MV-4-11 (cell line): Measurements from ENCODE around the gene TSFM.
"Not testable (repeated sequence)": the region's sequence is repeated elsewhere in the genome, so short reads cannot be mapped to it uniquely, and the experiment has no call there.

Source experiments
- DNase-seq: peaks from one replicate; lab custom pipeline; 2025; lab: John Stamatoyannopoulos, UW

TSFM gene

DNA sequence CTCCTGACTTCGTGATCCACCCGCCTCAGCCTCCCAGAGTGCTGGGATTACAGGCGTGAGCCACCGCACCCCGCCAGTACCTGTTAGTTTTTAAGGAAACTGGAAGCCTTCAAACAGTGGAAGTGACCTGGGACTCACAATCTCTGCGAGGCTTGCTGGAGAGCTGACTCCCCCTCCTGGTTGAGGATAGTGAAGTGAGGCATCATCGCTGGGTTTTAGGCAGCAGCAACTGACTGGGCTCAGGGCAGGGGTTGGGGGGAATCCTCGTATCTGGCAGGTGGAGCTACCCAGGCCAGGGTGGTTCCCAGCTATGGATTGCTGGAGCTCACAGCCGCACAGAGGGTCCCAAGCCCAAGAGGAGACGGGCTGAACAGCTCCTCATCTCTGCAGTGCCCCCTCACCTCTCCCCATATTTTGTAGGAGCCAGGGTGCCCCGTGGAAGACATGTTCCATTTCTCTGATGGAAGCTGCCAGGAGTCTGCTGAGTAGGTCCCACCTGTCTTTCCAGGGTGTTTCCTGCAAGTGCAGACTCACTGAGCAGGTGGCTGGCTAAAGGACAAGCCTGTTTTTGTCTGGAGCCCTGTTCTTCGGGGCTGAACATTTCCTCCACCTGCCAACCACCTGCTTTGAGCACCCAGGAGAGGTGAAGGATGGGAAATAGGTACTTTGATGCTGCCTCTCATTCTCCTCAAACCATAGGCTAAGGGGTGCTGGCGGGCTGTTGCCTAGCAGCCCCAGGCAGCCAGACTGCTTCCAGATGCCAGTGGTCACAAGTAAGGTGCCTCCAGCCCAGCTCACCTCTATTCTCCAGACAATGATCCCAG lies 32.8 kb downstream of the TSFM start:
- DNase-seq, result no peak

DNA sequence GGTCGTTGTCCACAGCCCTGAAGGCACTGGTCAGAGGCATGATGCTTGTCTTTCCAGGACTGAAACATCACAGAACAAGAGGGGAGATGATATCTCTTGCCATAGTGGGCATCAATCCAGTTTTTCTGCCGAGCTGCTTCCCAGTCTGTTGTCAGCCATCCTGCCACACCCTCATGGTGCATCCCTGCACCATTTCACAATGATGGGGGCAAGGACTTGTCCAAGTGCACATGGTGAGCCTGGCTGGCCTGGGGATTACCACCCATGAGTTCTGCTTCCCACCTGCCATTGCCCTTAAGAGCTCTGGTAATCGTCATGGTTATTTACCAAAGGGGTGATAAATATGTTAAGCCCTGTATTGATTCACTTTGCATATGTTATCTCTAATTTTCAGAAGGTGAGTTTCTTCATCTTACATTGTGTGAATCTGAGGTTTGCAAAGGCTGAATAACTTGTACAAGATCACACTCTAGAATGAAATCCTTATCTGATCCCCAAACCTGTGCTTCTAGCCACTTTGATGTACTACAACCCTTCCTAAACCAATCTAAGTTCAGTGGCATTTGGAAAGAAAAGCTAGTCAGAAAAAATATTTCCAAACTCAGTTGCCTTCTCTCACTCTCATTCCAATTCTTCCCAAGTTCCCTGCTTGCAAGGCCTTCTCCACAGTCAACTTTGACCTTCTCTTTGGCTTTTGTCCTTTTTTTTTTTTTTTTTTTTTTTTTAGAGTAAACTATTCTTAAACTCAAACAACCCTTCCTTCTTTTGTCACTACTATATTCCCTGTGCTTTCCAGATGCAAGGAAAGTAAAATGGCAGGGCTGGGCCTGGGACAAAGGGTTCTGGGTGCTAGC lies 33.6 kb downstream of the TSFM start:
- no peak for DNase-seq

DNA sequence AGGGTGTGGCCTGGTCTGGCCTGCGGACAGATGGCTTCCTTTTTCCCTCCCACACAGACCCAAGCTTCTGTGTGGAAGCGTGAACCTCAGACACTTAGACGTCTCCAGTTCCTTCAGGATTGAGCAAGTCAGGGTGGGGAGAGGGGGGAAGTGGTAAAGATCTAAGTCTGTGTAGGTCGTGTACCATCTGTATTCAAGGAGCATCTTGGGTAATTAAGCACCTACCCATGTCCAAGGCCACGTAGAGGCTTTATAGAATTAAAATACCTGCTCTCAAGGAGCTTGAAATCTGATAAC lies 34.2 kb downstream of the TSFM start:
- DNase-seq, result peak; percentile 95

DNA sequence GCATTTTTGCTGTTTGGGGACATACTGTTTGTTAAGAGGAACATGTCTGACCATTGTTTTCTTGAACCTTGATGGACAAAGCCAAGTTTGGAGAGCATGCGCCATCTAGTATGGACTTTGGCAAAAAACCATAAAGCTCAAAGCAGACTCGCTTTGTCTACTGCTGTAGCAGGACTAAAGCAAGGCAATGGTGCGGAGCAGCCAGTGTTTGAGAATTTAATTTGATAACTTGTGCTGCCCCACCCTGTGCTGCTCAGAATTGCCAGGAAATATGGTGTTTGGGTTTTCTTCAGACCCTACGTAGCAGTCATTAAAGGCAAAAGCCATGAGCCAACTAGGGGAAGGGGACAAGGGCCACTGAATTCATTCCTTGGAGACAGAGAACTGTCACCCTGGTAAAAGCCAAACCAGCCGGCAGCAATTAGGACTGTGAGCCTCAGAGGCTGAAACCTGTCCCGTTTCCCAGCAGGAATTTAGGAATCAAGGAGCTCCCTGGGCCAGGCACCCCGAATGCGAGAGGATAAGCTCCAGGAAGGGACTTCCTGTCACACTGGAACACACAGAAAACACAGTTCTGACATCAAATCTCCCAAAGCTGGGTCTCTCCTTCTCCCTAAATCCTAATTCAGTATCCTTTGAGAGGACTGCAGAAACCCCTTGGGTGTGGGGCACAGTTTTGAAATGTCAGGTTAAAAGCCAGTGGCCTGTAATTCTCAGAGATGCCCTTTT lies 34.8 kb downstream of the TSFM start:
- DNase-seq, result no peak

DNA sequence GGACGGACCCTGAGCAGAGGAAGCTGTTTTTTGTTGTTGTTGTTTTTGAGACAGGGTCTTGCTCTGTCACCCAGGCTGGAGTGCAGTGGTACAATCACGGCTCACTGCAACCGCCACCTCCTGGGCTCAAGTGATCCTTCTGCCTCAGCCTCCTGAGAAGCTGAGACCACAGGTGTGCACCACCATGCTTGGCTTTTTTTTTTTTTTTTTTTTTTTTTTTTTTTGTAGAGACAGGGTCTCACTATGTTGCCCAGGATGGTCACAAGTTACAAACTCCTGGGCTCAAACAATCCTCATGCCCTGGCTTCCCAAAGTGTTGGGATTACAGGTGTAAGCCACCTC lies 35.4 kb downstream of the TSFM start:
- not testable (repeated sequence) for DNase-seq

DNA sequence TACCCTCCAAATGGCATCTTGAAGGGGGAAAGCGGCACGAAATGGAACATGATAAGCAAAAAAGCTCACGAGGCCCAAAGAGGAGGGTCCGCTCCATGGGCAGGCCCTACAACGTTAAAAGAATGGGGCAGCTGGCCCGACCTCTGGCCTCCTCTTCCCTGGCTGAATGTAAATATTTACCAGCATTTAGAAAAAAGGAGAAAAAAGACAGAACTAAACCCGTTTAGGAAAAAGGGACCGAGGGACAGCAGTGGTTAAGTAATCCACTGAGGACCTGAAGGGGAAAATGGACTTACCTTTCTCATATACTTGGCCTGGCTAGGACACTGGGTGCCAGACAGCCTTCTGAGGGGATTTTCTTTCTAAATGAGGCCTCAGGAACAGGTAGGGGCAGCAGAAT lies 37.5 kb downstream of the TSFM start:
- DNase-seq, result not testable (repeated sequence)

DNA sequence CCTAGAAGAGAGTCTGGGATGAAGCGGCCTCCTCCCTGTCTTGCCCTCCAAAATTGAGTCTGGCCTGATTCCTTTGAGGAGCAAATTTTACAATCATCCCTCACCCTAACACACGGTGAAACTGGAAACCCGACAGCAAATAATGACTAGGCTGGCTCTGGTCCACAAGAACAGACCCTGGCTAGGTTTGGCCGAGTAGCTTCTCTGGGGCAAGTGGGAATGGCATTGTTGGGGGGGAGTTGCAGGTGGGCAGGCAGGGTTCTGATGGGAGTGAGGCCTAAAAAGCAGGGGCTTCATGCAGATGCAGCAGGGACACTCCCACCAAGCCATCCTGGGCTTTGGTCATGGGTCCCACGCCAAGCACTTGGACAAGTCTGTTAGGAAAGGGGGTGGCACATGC lies 38.4 kb downstream of the TSFM start:
- DNase-seq, result not testable (repeated sequence)

DNA sequence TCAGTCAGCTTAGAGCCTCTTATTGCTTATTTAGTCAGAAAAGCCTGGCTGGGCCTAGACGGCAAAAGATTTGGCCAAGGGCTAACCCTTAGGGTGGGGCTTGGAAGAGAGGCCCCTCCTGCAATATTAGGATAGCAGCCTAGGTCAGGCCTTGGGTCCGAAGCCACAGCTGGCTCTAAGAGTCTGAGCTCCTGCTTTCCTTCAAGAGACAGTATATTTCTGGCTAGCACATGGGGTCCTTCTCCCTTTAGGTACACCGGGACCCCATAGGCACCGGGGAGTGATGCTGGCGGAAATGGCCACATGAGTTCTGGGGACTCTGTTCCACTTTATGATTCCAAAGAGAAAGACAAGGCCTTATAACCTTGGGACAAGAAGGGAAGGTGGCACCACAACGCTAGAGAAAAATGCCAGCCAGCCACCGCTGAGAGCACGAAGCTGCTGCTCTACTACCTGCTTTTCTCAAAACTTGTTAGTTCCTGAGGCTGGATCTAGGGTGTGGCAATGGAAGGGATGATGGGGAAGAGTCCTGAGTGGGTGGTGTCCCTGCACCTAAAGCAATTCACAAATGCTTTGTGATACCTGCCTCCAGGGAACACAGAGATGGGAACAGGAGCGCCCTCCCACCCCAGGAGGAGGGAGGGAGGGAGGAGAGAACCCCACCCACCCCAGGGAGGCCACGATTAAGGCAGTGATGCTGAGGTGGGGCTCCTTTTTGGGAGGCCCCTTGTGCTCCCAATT lies 39.1 kb downstream of the TSFM start:
- DNase-seq, result no peak

DNA sequence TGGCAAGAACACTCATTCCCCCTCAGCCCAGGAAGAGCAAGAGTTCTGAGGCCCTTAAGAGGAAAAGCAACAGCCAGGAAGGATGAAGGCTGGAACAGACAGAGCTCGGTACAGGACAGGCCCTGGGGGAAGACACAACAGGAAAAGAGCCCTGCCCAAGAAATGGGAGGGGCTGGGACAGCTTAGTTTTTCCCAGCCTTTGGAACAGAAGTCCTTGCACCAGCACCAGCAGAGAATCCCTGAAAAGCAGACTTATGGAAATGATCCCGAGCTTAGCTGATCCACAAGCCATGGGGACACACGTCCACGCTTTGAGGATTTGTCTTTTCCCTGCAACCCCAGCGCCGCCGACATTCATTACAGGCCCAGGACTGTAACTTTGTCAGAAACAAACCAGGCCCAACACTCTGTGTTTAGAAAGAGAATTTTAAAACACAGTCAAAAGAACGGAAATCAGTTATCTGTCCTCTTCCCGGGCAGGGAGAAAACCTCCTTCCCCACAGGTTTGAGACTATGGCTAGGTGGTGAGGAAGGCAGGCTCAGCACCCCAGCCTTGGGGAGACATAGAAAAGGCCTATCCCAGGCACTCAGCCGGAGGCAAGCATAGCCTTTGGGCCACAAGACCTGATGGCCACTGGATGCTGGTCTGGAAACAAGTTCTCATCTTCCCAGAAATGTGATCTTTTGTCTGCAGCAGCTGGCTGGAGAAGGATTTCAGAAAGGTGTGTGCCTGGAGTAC lies 40.0 kb downstream of the TSFM start:
- DNase-seq, result no peak

DNA sequence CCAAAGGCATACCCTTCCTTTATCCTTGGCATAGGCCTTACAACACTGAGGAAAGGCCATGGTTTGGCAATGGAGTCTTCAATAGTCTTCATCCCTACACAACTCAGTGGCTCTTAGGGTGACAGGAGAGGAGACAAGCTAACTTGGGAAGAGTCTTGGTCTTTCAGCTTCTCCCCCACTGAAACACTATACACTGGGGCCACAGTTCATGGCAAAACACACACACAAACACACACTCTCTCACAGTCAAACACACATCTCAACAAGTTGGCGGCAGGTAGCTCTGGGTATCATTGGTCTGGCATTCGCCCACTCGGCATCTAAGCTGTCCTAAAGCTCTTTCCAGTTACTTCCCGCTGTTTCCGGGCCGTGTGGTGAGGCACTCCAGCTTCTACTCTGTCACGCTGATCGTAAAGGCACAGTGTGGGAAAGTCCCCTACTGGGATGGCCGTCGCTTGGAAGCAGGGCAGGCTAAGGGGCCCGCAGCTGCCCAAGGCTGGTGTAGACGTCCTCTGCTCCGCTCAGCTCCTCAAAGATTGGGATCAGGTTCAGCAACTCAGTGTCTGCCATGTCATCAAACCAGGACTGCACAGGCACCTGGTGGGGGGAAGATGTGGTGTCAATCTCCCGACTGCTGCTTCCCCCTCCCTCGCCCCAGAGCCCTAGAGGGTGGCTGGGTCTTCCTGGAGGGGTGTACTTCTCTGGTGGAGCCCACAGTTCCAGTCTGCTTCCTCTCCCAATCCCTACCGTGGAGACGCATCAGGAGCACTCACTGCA lies 40.7 kb downstream of the TSFM start:
- no peak for DNase-seq

DNA sequence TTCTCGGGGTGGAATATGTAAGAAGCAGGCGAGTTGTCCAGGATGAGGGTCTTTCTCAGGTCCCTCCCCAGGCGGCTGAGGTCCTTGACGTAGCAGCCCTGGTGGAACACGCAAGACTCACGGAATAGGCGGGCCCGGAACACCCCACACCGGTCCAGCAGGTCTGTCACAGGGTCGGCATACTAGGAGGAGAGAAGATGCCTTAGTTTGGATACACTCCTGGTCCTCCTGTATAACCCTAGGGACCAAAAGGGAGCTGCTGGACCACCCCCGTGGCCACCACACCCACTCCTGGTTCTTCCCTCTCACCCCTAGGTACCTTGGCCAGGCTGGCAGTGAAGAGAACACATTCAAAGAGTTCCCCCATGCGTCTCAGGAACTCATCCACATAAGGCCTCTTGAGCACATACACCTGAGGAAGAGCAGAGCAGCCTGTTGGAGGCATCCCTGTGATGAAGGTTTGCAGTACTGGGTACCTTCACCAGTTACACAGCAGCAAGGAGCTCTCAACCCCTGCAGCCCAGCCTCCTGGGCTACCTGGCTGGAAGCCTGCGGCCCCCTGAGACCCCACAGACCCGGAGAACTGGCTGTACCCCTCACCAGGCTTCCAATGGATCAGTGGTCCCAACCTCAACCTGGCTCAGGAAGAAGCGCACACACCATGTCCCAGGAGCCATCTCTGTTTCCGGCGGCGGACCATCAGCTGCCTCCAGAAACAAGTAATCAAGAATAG lies 41.5 kb downstream of the TSFM start:
- no peak for DNase-seq

DNA sequence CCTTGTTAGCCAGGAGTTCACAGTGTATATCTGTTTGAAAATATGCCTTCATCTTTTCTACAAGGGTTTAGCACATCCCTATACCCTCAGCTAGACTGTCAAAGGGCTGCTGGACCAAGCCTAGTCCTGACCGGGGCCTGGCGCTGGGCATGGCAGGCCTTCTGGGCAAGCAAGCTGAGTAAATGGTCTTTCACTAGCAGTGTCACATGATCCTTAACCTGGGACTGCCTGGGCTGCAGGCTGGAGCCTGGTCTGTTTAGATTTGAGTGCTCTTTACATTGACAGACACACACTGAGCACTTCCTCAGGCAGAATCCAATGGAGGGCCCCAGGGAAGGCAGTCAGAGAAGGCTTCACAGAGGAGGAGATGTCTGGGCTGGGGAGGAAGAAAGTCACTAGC lies 42.9 kb downstream of the TSFM start:
- no peak for DNase-seq

DNA sequence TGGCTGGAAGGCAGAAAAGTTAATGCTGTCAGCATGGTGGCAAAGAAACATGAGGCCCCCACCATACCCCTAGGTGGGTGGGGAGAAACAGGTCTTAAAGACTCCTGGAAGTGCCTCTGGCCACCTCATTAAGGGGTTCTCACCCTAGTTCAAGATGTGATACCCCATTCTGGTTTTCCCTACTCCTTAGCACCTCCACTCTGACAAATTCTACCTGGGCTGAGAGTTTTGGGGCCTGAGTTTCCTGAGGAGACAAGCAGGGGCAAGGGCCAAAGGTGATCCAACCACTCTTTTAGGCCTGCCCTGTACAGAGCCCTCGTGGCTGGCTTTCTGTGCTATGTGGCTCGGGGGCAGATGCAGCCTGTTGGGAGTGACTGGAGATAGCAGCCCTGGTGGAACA lies 43.8 kb downstream of the TSFM start:
- no peak for DNase-seq

DNA sequence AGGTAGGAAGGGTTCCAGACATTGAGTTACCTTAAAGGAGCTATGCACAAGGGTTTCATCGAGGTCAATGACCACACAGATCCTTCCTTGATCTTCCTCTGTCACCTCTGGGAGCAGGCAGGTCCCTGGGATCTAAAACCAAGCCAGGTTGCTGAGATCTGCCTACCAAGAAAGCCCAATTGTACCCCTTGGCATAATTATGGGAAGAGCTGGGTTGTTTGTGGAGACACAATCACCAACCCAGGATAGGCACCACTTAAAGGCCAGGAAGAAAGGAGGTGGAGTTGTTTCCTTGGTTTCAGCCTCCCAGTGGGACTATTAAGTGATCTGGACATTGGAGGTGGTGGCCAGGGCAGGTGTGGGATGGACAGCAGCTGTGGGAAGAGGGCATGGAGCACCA lies 44.4 kb downstream of the TSFM start:
- no peak for DNase-seq

DNA sequence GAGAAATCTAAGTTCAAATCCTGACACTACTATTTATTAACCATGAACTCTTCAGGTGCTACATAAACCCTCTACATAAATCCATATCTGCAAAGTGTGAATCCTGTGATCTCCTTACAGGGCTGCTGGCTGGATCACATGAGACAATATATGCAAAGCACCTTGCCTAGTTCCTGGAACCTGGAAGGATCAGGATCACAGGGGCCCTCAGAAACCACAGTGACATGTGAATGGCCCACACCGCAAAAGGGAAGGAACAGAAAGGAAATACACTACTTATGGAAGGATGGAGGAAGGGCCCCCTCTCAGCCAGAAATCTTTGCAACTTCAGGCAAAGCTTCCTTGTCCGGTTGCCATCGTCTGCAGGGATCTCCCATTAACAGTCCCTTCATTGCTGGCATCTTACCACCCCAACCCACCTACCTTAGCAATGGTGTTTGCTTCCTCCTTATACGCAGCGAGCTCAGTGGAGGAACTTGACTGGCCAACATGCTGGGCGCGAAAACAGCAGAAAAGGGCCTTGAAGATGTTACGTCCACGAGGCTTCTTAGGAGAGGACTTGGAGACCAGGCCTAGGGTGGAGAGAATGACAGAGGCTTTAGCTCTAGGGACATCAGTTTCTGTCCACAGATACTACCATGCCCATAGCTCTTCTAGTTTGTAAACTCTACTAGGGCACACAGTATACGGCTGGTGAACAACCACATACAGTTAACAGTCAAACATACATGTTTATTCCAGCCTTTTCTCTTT lies 46.6 kb downstream of the TSFM start:
- DNase-seq, result no peak

DNA sequence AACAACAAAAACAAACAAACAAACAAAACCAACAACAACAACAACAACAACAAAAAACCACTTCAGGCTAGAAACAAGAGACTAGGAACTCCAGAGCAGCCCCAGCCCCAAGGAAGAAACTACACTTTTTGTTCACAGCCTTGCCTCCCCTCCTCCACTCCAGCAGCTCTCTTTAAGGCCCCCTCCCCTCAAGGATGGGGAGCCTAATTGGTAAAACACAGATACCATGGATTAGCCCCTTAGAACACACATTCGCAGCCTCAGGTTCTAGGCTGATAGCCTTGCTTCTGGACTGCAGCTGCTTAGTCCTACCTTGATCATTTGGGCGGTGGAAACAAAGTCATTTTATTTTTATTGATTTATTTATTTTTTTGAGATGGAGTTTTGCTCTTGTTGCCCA lies 47.8 kb downstream of the TSFM start:
- DNase-seq, result no peak

DNA sequence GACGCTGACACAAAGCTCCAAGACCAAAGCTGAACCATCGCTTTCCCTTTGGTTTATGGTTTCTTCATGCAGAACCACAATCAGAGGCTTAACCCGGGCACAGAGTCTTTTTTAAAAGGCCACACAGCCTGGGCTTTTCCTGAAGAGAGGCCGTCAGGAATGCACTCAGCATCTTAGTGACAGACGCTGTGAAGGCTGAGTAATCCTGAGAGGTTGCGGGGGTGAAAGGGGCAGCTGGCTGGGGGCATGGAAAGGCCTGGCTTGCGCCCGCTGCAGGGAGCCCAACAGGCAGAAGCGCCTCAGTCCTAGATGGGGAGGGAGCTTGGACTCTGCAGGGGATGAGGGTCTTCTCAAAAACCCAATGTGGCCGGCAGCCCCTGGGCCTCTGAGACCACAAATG lies 50.4 kb downstream of the TSFM start:
- peak; percentile 37 for DNase-seq

DNA sequence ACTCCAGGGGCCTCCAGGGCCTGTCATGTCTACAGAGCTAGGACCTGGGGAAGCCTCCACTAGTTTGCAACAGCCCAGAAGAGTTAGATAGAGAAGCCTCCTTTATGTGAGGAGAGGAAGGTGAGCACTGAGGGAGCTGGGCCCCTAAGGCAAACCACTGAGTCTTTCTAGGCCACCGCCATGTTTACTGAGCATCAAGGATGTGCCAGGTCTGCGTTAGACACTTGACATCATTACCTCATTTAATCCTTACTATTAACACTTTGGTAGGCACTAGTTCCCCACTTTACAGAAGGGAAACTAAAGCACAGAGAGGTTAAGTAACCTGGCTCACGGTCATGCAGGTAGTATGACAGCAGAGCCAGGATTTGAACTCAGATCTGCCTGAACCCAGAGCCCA lies 51.1 kb downstream of the TSFM start:
- no peak for DNase-seq
